A673 (cell line): ENCODE results near the gene GMDS.

Experiments used
- CTCF ChIP-seq: fragments of 300-800, 200-600 bp; sonication (generic); conservative IDR thresholded peaks from 2 replicates; pipeline ENCODE4 v1.5.1; 2017; ENCODE audit warnings: low read depth, mild to moderate bottlenecking, antibody characterized with exemption, low read length, moderate library complexity, mixed read lengths
- EZH2 ChIP-seq: fragments of 200-600 bp; sonication (generic); IDR thresholded peaks from 2 replicates; pipeline ENCODE4 v1.6.1; 2017; ENCODE audit warnings: borderline replicate concordance, low read depth, mild to moderate bottlenecking, mixed read lengths, antibody characterized with exemption, low read length; ENCODE audit not compliant: poor library complexity, severe bottlenecking

GRCh38 chr6:1910621-1911407 is 334.6 kb downstream of the GMDS start:
- TF ChIP-seq EZH2 (no peak), CTCF (no peak)
